Neural progenitor cell (in vitro differentiated cells): ENCODE results near the gene UCP3.

Experiments
- EZH2 ChIP-seq: fragments of 200-600 bp; sonication (generic); IDR thresholded peaks from 2 replicates; pipeline ENCODE4 v1.6.1; 2017; ENCODE audit warnings: antibody characterized with exemption, mild to moderate bottlenecking, moderate library complexity
- TF ChIP-seq, protein P1 (sequence below): fragments of 200-600 bp; sonication (generic); IDR thresholded peaks from 2 replicates; pipeline ENCODE4 v1.5.1; 2017; ENCODE audit warnings: antibody characterized with exemption, mild to moderate bottlenecking

DNA sequence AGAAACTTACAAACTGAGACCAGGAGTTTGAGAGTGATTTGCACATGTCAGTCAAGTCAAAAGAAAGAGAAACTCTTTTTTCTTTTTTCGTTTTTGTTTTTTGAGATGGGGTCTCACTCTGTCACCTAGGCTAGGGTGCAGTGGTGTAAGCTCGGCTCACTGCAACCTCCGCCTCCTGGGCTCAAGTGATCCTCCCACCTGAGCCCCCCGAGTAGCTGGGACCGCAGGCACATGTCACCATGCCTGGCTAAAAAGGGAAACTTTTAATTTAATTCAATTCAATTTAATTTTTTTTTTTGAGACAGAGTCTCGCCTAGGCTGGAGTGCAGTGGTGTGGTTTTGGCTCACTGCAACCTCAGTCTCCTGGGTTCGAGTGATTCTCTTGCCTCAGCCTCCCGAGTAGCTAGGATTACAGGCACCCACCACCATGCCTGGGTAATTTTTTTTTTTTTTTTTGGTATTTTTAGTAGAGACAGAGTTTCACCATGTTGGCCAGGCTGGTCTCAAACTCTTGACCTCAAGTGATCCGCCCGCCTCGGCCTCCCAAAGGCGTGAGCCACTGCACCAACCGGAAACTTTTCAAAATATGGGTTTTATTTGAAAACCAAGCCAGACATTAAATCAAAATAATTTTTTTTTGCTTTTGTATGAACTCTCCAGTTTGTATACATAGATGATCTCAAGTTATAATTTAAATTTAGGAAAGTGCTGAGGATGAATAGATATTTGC is 9.9 kb downstream of the UCP3 start:
- TF ChIP-seq, protein P1, sequence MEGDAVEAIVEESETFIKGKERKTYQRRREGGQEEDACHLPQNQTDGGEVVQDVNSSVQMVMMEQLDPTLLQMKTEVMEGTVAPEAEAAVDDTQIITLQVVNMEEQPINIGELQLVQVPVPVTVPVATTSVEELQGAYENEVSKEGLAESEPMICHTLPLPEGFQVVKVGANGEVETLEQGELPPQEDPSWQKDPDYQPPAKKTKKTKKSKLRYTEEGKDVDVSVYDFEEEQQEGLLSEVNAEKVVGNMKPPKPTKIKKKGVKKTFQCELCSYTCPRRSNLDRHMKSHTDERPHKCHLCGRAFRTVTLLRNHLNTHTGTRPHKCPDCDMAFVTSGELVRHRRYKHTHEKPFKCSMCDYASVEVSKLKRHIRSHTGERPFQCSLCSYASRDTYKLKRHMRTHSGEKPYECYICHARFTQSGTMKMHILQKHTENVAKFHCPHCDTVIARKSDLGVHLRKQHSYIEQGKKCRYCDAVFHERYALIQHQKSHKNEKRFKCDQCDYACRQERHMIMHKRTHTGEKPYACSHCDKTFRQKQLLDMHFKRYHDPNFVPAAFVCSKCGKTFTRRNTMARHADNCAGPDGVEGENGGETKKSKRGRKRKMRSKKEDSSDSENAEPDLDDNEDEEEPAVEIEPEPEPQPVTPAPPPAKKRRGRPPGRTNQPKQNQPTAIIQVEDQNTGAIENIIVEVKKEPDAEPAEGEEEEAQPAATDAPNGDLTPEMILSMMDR = no peak
- TF ChIP-seq EZH2 = no peak
